Central memory CD8-positive, alpha-beta T cell (primary cell): ENCODE data around the gene C17orf58.
A peak's percentile ranks its signal among the peaks of the same experiment; 100 is the strongest.
"Not testable (repeated sequence)": the region's sequence is repeated elsewhere in the genome, so short reads cannot be mapped to it uniquely, and the experiment has no call there.

ENCODE experiments used
- ATAC-seq: fragments of 150-1000 bp; cut with Tn5 transposase; replicated peaks from 2 replicates; pipeline ENCODE4 v1.10.0; 2022; ENCODE audit warnings: mild to moderate bottlenecking, moderate FRiP score, moderate number of reproducible peaks; ENCODE audit not compliant: poor library complexity, severe bottlenecking; ENCODE audit errors: extremely low read depth
- DNase-seq, 2 donors: peaks; one replicate each; pipeline ENCODE4 v3.0.0; 2021; ENCODE audit warnings: low spot score in 2 of 2
- H3K27ac Mint-ChIP-seq: one replicate; pipeline ENCODE4 v1.8.0; 2022; ENCODE audit warnings: low read depth, mild to moderate bottlenecking, moderate library complexity, mixed read lengths
- H3K27me3 Mint-ChIP-seq: one replicate; pipeline ENCODE4 v1.8.0; 2022; ENCODE audit warnings: mixed read lengths
- H3K36me3 Mint-ChIP-seq: one replicate; pipeline ENCODE4 v1.8.0; 2022; ENCODE audit warnings: mild to moderate bottlenecking, moderate library complexity, mixed read lengths; ENCODE audit not compliant: insufficient read depth
- H3K4me1 Mint-ChIP-seq: one replicate; pipeline ENCODE4 v1.8.0; 2022; ENCODE audit warnings: mixed read lengths
- H3K4me3 Mint-ChIP-seq: one replicate; pipeline ENCODE4 v1.8.0; 2022; ENCODE audit warnings: mild to moderate bottlenecking, moderate library complexity, mixed read lengths
- H3K9me3 Mint-ChIP-seq: one replicate; pipeline ENCODE4 v1.8.0; 2022; ENCODE audit warnings: mixed read lengths

C17orf58 gene

GRCh38 chr17:67996301-67997171 lies at the start of gene C17orf58:
TSS of gene C17orf58 (minus strand) at chr17:67996469. CDS start at chr17:67996198, 271 bp downstream.
- Mint-ChIP-seq H3K27ac (peak within 1 kb of the TSS; percentile 32), H3K27me3 (peaks cover 20% of the 10 kb centered on the region), H3K4me1 (peaks cover 35% of the 10 kb centered on the region), H3K4me3 (peak within 1 kb of the TSS; percentile 84), H3K36me3 (peaks cover 17% of the 10 kb centered on the region)
- ATAC-seq, H3K9me3 Mint-ChIP-seq, DNase-seq: not testable (repeated sequence)

- peaks cover 10% of the 10 kb centered on the region for H3K4me1 Mint-ChIP-seq
- H3K36me3 Mint-ChIP-seq: peaks cover 39% of the 10 kb centered on the region
- no peaks in the 10 kb centered on the region for H3K27me3 Mint-ChIP-seq
- H3K9me3 Mint-ChIP-seq: no peaks in the 10 kb centered on the region
- H3K4me3 Mint-ChIP-seq: peak overlapping the region; percentile 82
- no peak for DNase-seq
- ATAC-seq: no peak
- H3K27ac Mint-ChIP-seq: peak overlapping the region; percentile 82
Observed at GRCh38 chr17:68036304-68037147, 40.3 kb upstream of the C17orf58 start.

- Mint-ChIP-seq H3K9me3 (no peaks in the 10 kb centered on the region), H3K4me3 (peak within 1 kb of the TSS; percentile 82), H3K4me1 (peaks cover 10% of the 10 kb centered on the region), H3K27ac (peak within 1 kb of the TSS; percentile 82), H3K27me3 (no peaks in the 10 kb centered on the region), H3K36me3 (peaks cover 31% of the 10 kb centered on the region)
- peak; percentile 91 for ATAC-seq
- peak; percentile 83 to 88 for DNase-seq
Observed at GRCh38 chr17:68035523-68036303, 39.4 kb upstream of the C17orf58 start, which contains the start of gene KPNA2. TSS of gene KPNA2 (plus strand) at chr17:68035735. CDS start at chr17:68037133, 1,398 bp downstream.

GRCh38 chr17:68035131-68035522 lies 38.9 kb upstream of the C17orf58 start:
- H3K36me3 Mint-ChIP-seq: peaks cover 26% of the 10 kb centered on the region
- H3K9me3 Mint-ChIP-seq: no peaks in the 10 kb centered on the region
- ATAC-seq (peak; percentile 78), DNase-seq (peak in 1 of 2 donors; percentile 69)
- H3K4me1 Mint-ChIP-seq: peaks cover 10% of the 10 kb centered on the region
- no peaks in the 10 kb centered on the region for H3K27me3 Mint-ChIP-seq
- H3K4me3 Mint-ChIP-seq: peak overlapping the region; percentile 82
- H3K27ac Mint-ChIP-seq: peak overlapping the region; percentile 82

- ATAC-seq (no peak), DNase-seq (no peak)
- Mint-ChIP-seq H3K27ac (no peak overlapping the region), H3K9me3 (no peaks in the 10 kb centered on the region), H3K36me3 (peaks cover 21% of the 10 kb centered on the region), H3K27me3 (no peaks in the 10 kb centered on the region), H3K4me3 (no peak overlapping the region), H3K4me1 (peaks cover 10% of the 10 kb centered on the region)
Observed at GRCh38 chr17:68034452-68034776, 38.1 kb upstream of the C17orf58 start.

- H3K4me1 Mint-ChIP-seq: peaks cover 10% of the 10 kb centered on the region
- no peaks in the 10 kb centered on the region for H3K27me3 Mint-ChIP-seq
- DNase-seq: no peak
Observed at GRCh38 chr17:68033636-68034451, 37.6 kb upstream of the C17orf58 start.

GRCh38 chr17:68029512-68030215 lies 33.4 kb upstream of the C17orf58 start:
- Mint-ChIP-seq H3K9me3 (no peaks in the 10 kb centered on the region), H3K4me1 (no peaks in the 10 kb centered on the region), H3K4me3 (no peak overlapping the region), H3K27ac (no peak overlapping the region), H3K27me3 (no peaks in the 10 kb centered on the region), H3K36me3 (no peaks in the 10 kb centered on the region)
- ATAC-seq (no peak), DNase-seq (no peak)

More at GRCh38 chr17:68033636-68034451, 37.6 kb upstream of the C17orf58 start:
- Mint-ChIP-seq H3K36me3 (peaks cover 15% of the 10 kb centered on the region), H3K4me3 (no peak overlapping the region), H3K27ac (no peak overlapping the region), H3K9me3 (no peaks in the 10 kb centered on the region)
- no peak for ATAC-seq

GRCh38 chr17:68022547-68022946 lies 26.3 kb upstream of the C17orf58 start:
- ATAC-seq, DNase-seq, H3K4me3 Mint-ChIP-seq, H3K27ac Mint-ChIP-seq, H3K9me3 Mint-ChIP-seq: not testable (repeated sequence)
- Mint-ChIP-seq H3K4me1 (peaks cover 14% of the 10 kb centered on the region), H3K27me3 (peaks cover 10% of the 10 kb centered on the region), H3K36me3 (peaks cover 23% of the 10 kb centered on the region)

GRCh38 chr17:68021963-68022362 lies 25.7 kb upstream of the C17orf58 start:
- H3K27me3 Mint-ChIP-seq: peaks cover 10% of the 10 kb centered on the region
- no peak for ATAC-seq
- no peak for DNase-seq
- no peak overlapping the region for H3K4me3 Mint-ChIP-seq
- H3K9me3 Mint-ChIP-seq: no peaks in the 10 kb centered on the region
- H3K4me1 Mint-ChIP-seq: peaks cover 14% of the 10 kb centered on the region
- H3K36me3 Mint-ChIP-seq: peaks cover 24% of the 10 kb centered on the region
- H3K27ac Mint-ChIP-seq: no peak overlapping the region

GRCh38 chr17:68020791-68021190 lies 24.5 kb upstream of the C17orf58 start:
- not testable (repeated sequence) for DNase-seq, ATAC-seq, H3K9me3 Mint-ChIP-seq
- Mint-ChIP-seq H3K27ac (peak overlapping the region; percentile 99), H3K27me3 (peaks cover 10% of the 10 kb centered on the region), H3K4me1 (peaks cover 14% of the 10 kb centered on the region), H3K4me3 (peak overlapping the region; percentile 86), H3K36me3 (peaks cover 24% of the 10 kb centered on the region)

GRCh38 chr17:68020409-68020756 lies 24.1 kb upstream of the C17orf58 start:
- H3K4me1 Mint-ChIP-seq: peaks cover 14% of the 10 kb centered on the region
- peaks cover 10% of the 10 kb centered on the region for H3K27me3 Mint-ChIP-seq
- ATAC-seq (no peak), DNase-seq (no peak)
- peaks cover 24% of the 10 kb centered on the region for H3K36me3 Mint-ChIP-seq
- H3K9me3 Mint-ChIP-seq: no peaks in the 10 kb centered on the region
- H3K4me3 Mint-ChIP-seq: peak overlapping the region; percentile 86
- H3K27ac Mint-ChIP-seq: peak overlapping the region; percentile 99
